Measurements from ENCODE around the gene TIMM10B.

GRCh38 chr11:6433998-6434660 is 47.2 kb upstream of the TIMM10B start:
- no peak for TF ChIP-seq RFX5 (IDR thresholded peaks at IDR 0.05; ENCODE audit: low read depth, low read length)
- TF ChIP-seq SNAPC5 (CRISPR knock-in tag; IDR thresholded peaks at IDR 0.05), result no peak
- no peak for TF ChIP-seq ATF6 (CRISPR knock-in tag; IDR thresholded peaks at IDR 0.05)
- no peak for TF ChIP-seq ZFP36 (IDR thresholded peaks at IDR 0.05; ENCODE audit: low read depth, low read length, partially characterized antibody)
- no peak for TF ChIP-seq RBFOX2 (IDR thresholded peaks at IDR 0.05; ENCODE audit: low read depth, low read length)
- no peak for TF ChIP-seq POLR2A (conservative IDR thresholded peaks at IDR 0.05)
- TF ChIP-seq E2F5 (CRISPR knock-in tag; IDR thresholded peaks at IDR 0.05), result no peak
- no peak for TF ChIP-seq HMGN3 (IDR thresholded peaks at IDR 0.05; ENCODE audit: borderline replicate concordance, extremely low read depth, insufficient read length, low read depth, low read length)
- TF ChIP-seq POLR2AphosphoS2 (IDR thresholded peaks at IDR 0.05; ENCODE audit: low read length), result no peak
- TF ChIP-seq GABPB1 (CRISPR knock-in tag; IDR thresholded peaks at IDR 0.05), result no peak
- no peak for TF ChIP-seq PATZ1 (CRISPR knock-in tag; IDR thresholded peaks at IDR 0.05; ENCODE audit: borderline replicate concordance)
- TF ChIP-seq ATF2 (CRISPR knock-in tag; IDR thresholded peaks at IDR 0.05), result no peak
- TF ChIP-seq CCNT2 (IDR thresholded peaks at IDR 0.05; ENCODE audit: borderline replicate concordance, extremely low read depth, insufficient read length, low read depth, low read length), result no peak
- TF ChIP-seq TBP (optimal IDR thresholded peaks at IDR 0.05; ENCODE audit: low read depth, low read length), result no peak
